PFSK-1 (cell line): ENCODE results near the gene NTN1.

Source experiments
- FOXP2 ChIP-seq: optimal IDR thresholded peaks from 2 replicates; pipeline ENCODE3; 2011; ENCODE audit warnings: borderline replicate concordance, control low read depth, inconsistent platforms; ENCODE audit not compliant: insufficient read depth; ENCODE audit errors: extremely low read length, extremely low read depth
- POLR2AphosphoS5 ChIP-seq: IDR thresholded peaks from 2 replicates; pipeline ENCODE4 v1.6.1; 2012; ENCODE audit warnings: low read depth, mild to moderate bottlenecking, control low read depth, low read length, moderate library complexity
- SIN3A ChIP-seq: IDR thresholded peaks from 2 replicates; pipeline ENCODE4 v1.6.1; 2012; ENCODE audit warnings: mild to moderate bottlenecking, low read length, moderate library complexity, borderline replicate concordance; ENCODE audit not compliant: insufficient read depth
- TAF1 ChIP-seq: IDR thresholded peaks from 2 replicates; pipeline ENCODE4 v1.6.1; 2012; ENCODE audit warnings: low read length, control low read depth, borderline replicate concordance; ENCODE audit not compliant: insufficient read depth
- TF ChIP-seq, protein P1 (sequence below), 2 experiments: IDR thresholded peaks; 2 replicates each; pipeline versions ENCODE4 v1.6.1 to v1.8.0; 2011 to 2012; ENCODE audit warnings: low read depth in 2 of 2, low read length in 2 of 2, control low read depth in 1 of 2, inconsistent platforms in 1 of 2, mild to moderate bottlenecking in 1 of 2, moderate library complexity in 1 of 2; ENCODE audit not compliant: insufficient read depth in 1 of 2

The NTN1 gene

DNA sequence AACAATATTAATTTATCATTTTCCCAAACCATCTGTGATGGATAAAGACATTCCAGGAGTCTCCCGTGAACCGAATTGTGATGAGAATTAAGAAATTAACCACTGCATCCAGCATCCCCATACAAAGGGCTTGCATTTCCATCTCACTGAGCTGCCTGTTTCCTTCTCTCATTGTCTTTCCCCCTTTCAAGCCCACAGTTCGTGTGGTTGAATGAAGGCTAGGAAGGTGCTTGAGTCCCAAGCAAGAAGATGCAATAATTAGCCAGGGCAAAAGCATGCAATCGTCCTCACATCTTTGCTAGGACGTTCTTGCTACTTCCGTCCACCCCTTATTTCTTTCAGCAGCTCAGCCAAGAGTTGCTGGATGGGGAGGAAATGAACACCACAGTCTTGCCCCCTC is 146.1 kb downstream of the NTN1 start:
- TF ChIP-seq SIN3A (no peak), TAF1 (no peak), FOXP2 (no peak), POLR2AphosphoS5 (no peak)
- TF ChIP-seq, protein P1, sequence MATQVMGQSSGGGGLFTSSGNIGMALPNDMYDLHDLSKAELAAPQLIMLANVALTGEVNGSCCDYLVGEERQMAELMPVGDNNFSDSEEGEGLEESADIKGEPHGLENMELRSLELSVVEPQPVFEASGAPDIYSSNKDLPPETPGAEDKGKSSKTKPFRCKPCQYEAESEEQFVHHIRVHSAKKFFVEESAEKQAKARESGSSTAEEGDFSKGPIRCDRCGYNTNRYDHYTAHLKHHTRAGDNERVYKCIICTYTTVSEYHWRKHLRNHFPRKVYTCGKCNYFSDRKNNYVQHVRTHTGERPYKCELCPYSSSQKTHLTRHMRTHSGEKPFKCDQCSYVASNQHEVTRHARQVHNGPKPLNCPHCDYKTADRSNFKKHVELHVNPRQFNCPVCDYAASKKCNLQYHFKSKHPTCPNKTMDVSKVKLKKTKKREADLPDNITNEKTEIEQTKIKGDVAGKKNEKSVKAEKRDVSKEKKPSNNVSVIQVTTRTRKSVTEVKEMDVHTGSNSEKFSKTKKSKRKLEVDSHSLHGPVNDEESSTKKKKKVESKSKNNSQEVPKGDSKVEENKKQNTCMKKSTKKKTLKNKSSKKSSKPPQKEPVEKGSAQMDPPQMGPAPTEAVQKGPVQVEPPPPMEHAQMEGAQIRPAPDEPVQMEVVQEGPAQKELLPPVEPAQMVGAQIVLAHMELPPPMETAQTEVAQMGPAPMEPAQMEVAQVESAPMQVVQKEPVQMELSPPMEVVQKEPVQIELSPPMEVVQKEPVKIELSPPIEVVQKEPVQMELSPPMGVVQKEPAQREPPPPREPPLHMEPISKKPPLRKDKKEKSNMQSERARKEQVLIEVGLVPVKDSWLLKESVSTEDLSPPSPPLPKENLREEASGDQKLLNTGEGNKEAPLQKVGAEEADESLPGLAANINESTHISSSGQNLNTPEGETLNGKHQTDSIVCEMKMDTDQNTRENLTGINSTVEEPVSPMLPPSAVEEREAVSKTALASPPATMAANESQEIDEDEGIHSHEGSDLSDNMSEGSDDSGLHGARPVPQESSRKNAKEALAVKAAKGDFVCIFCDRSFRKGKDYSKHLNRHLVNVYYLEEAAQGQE (IDR thresholded peaks at IDR 0.05; ENCODE audit: insufficient read depth in 1 of 2, low read depth in 2 of 2, low read length in 2 of 2): no peak

GRCh38 chr17:9169116-9169515 is 147.8 kb downstream of the NTN1 start:
- TF ChIP-seq FOXP2 (no peak), POLR2AphosphoS5 (no peak), SIN3A (no peak), TAF1 (no peak)
- TF ChIP-seq, protein P1 (IDR thresholded peaks at IDR 0.05; ENCODE audit: insufficient read depth in 1 of 2, low read depth in 2 of 2, low read length in 2 of 2): no peak

DNA sequence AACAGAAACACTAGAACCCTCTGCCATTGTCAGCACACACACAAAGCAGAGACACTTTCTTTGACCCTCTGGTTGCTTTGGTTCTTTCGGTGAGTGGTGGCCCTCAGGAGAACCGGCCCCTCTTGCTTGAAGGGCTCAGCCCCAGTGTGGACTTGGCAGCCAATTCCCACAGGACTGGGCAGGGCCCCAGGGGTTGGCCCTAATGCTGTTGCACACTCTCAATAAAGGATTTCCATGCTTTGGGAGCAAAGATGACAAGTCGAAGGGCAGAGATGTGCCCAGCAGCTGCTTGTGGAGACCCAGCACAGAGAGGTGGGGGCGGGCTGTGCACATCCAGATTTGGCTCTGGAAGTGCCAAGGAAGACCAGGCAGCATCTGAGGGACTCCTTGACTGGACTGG is 149.0 kb downstream of the NTN1 start:
- TF ChIP-seq FOXP2: no peak
- no peak for TF ChIP-seq POLR2AphosphoS5
- TF ChIP-seq, protein P1 (IDR thresholded peaks at IDR 0.05; ENCODE audit: insufficient read depth in 1 of 2, low read depth in 2 of 2, low read length in 2 of 2): no peak
- no peak for TF ChIP-seq TAF1
- TF ChIP-seq SIN3A: no peak

DNA sequence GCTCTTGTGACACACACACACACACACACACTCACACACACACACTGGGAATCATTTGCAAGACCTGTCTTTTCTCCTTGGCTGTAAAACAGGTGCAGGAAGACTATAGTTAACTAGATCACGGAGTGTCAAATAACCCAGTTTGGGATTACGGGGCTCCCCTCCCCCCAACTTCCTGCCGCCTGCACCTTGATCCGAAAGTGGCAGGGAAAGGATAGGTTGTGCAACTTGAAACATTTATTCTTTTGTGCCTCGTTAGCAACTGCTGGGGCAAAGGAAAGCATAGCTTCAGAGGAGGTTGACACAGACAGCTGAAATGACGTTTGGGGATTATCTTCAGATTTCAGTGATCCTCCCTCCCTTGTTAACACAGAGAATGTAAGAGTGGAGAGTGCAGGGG is 149.5 kb downstream of the NTN1 start:
- TF ChIP-seq FOXP2: no peak
- TF ChIP-seq SIN3A: no peak
- no peak for TF ChIP-seq POLR2AphosphoS5

DNA sequence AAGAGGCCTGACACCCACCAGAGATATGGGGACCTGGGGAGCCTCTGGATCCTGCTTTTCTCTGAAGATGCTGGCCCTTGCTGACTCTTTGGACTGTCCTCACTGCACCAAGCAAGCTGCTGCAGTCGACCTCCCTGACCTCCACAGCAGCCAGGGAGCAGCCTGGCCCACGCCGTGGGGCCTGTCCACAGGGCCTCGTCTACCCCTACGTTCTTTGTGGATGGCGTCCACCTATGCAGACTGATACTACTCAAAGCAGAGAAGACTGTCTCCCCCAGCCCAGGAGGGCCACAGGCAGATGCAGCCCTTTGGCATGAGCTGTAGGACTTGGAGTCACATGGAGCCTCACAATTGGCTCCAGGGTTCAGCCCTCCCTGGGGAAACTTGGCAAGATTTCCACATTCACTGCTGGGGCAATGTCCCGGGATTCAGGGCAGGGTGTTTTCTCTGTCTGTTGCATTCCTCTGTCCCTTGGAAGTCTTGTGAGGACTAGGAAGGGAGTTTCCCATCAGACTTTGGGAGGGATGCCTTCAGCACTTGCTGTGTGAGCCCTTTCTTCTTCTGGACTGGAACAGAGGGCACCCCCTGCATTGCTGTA is 152.2 kb downstream of the NTN1 start:
- TF ChIP-seq SIN3A (no peak), FOXP2 (no peak)

DNA sequence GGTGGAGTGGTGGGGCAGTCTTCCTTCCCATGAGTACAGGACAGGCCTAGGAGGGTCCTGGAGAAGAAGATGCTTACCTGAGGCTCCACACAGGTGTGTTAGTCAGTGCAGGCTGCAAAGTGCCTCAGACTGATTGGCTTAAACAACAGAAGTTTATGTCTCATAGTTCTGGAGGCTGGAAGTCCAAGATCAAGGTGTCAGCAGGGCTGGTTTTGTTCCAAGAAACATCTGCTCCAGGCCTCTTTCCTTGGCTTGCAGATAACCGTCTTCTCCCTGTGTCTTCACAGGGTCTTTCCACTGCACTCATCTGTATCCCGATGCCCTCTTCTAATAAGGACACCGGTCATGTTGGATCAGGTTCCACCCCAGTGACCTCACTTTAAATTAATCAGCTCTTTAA is 153.0 kb downstream of the NTN1 start:
- TF ChIP-seq SIN3A (no peak), TAF1 (no peak), POLR2AphosphoS5 (no peak), FOXP2 (no peak)
- TF ChIP-seq, protein P1 (IDR thresholded peaks at IDR 0.05; ENCODE audit: insufficient read depth in 1 of 2, low read depth in 2 of 2, low read length in 2 of 2): no peak
